Measurements from ENCODE around the gene ALDOC. TPM values are rescaled to one million over a fixed set of nuclear protein-coding genes. Genes with fewer than 3 reads are reported as not detected.
A peak's percentile ranks its signal among the peaks of the same experiment; 100 is the strongest.

The ALDOC gene
- polyA plus RNA-seq, 1 donor (not counting 4 experiments of a cell fraction or from before 2014, with no cell fraction given) = 32.5 TPM

GRCh38 chr17:28570716-28571360 lies 5.9 kb downstream of the ALDOC start:
- dilution Hi-C loops (cut with MboI; ENCODE audit: extremely low pct_ligation_motif_present, low sequenced_read_pairs) = no loop called here
- peak overlapping the region; percentile 55 for H3K27ac ChIP-seq (ENCODE audit: control insufficient read depth, insufficient read depth, low read length)
- H3K4me3 ChIP-seq (ENCODE audit: control insufficient read depth in 2 of 3, extremely low read depth in 1 of 3, insufficient read depth in 2 of 3, low read depth in 1 of 3, low read length in 3 of 3) = peak overlapping the region; percentile 79 to 87 (median 84)
- DNase-seq (ENCODE audit: low read depth, low spot score) (no peak), FAIRE-seq (no peak)
- no peaks in the 10 kb centered on the region for H4K20me1 ChIP-seq (ENCODE audit: control insufficient read depth, extremely low read depth, insufficient read depth, low read length)
- H3K4me2 ChIP-seq (ENCODE audit: control insufficient read depth, extremely low read depth, insufficient read depth, low read depth, low read length) = peak overlapping the region; percentile 72
- peak overlapping the region; percentile 86 for H3K9ac ChIP-seq (ENCODE audit: control insufficient read depth, extremely low read depth, insufficient read depth, low read length)
- H2AFZ ChIP-seq (ENCODE audit: control insufficient read depth, low read length) = peak overlapping the region; percentile 96
- peaks cover 15% of the 10 kb centered on the region for H3K4me1 ChIP-seq (ENCODE audit: control insufficient read depth, extremely low read depth, insufficient read depth, low read length)
- TF ChIP-seq CTCF (optimal IDR thresholded peaks at IDR 0.05 in 1 of 3, IDR thresholded peaks at IDR 0.05 in 1 of 3, conservative IDR thresholded peaks at IDR 0.05 in 1 of 3; ENCODE audit: extremely low read depth in 1 of 3, insufficient read depth in 2 of 3, low read length in 3 of 3) = no peak
- TF ChIP-seq EZH2 (IDR thresholded peaks at IDR 0.05; ENCODE audit: low read length) = no peak
- peaks cover 15% of the 10 kb centered on the region for H3K79me2 ChIP-seq (ENCODE audit: control insufficient read depth, insufficient read depth, low read length)
- no peaks in the 10 kb centered on the region for H3K9me1 ChIP-seq (ENCODE audit: control insufficient read depth, extremely low read depth, insufficient read depth, low read length)
- H3K27me3 ChIP-seq (ENCODE audit: control insufficient read depth, extremely low read depth, insufficient read depth, low read length) = no peaks in the 10 kb centered on the region
- no peaks in the 10 kb centered on the region for H3K9me3 ChIP-seq (ENCODE audit: control insufficient read depth, low read depth, low read length)
- H3K36me3 ChIP-seq (ENCODE audit: control insufficient read depth in 2 of 2, extremely low read depth in 1 of 2, insufficient read depth in 2 of 2, low read length in 2 of 2) = peaks cover 9 to 10% of the 10 kb centered on the region in 2 experiments

- Histone ChIP-seq H3K9me3 (ENCODE audit: control insufficient read depth, low read depth, low read length) (no peaks in the 10 kb centered on the region), H3K4me1 (ENCODE audit: control insufficient read depth, extremely low read depth, insufficient read depth, low read length) (peaks cover 15% of the 10 kb centered on the region), H3K79me2 (ENCODE audit: control insufficient read depth, insufficient read depth, low read length) (peaks cover 15% of the 10 kb centered on the region), H3K36me3 (ENCODE audit: control insufficient read depth in 2 of 2, extremely low read depth in 1 of 2, insufficient read depth in 2 of 2, low read length in 2 of 2) (peaks cover 4 to 8% of the 10 kb centered on the region in 2 experiments), H2AFZ (ENCODE audit: control insufficient read depth, low read length) (no peak overlapping the region), H4K20me1 (ENCODE audit: control insufficient read depth, extremely low read depth, insufficient read depth, low read length) (no peaks in the 10 kb centered on the region), H3K27me3 (ENCODE audit: control insufficient read depth, extremely low read depth, insufficient read depth, low read length) (no peaks in the 10 kb centered on the region), H3K27ac (ENCODE audit: control insufficient read depth, insufficient read depth, low read length) (no peak overlapping the region), H3K9ac (ENCODE audit: control insufficient read depth, extremely low read depth, insufficient read depth, low read length) (no peak overlapping the region), H3K4me3 (ENCODE audit: control insufficient read depth in 2 of 3, extremely low read depth in 1 of 3, insufficient read depth in 2 of 3, low read depth in 1 of 3, low read length in 3 of 3) (no peak overlapping the region), H3K4me2 (ENCODE audit: control insufficient read depth, extremely low read depth, insufficient read depth, low read depth, low read length) (no peak overlapping the region), H3K9me1 (ENCODE audit: control insufficient read depth, extremely low read depth, insufficient read depth, low read length) (no peaks in the 10 kb centered on the region)
- no peak for FAIRE-seq
- no peak for TF ChIP-seq EZH2 (IDR thresholded peaks at IDR 0.05; ENCODE audit: low read length)
- TF ChIP-seq CTCF (optimal IDR thresholded peaks at IDR 0.05 in 1 of 3, IDR thresholded peaks at IDR 0.05 in 1 of 3, conservative IDR thresholded peaks at IDR 0.05 in 1 of 3; ENCODE audit: extremely low read depth in 1 of 3, insufficient read depth in 2 of 3, low read length in 3 of 3) = no peak
- dilution Hi-C loops (cut with MboI; ENCODE audit: extremely low pct_ligation_motif_present, low sequenced_read_pairs) = no loop called here
- no peak for DNase-seq (ENCODE audit: low read depth, low spot score)
Measured at GRCh38 chr17:28569446-28569845, 7.2 kb downstream of the ALDOC start.
